HG03575 (cell line): ENCODE results near the gene SHB.

Experiments used
- ATAC-seq: cut with Tn5 transposase; IDR thresholded peaks from one replicate; pipeline ENCODE4 v1.9.1; 2021; ENCODE audit not compliant: unreplicated experiment, insufficient number of reproducible peaks, low FRiP score; ENCODE audit errors: extremely low read depth

SHB gene

DNA sequence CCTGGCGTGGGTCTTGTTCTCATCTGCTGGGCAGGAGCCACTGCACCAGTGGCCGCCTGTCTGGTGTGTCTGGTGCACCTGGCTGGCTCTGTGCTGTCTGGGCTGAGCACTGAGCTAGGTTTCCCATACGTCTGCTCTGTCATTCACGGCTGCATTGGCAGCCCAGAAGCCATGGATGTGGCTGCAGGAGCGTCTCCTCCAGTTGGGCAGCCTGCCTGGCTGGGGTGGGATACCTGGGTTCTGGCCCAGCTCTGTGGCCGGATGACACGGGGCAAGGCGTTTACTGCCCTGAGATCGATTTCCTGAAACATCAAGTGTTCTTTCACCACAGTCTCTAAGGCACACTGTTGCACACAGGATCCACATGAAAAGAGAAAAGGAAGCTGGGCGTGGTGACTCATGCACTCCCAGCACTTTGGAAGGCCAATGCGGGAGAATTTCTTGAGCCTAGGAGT lies 139.6 kb downstream of the SHB start:
- no peak for ATAC-seq

DNA sequence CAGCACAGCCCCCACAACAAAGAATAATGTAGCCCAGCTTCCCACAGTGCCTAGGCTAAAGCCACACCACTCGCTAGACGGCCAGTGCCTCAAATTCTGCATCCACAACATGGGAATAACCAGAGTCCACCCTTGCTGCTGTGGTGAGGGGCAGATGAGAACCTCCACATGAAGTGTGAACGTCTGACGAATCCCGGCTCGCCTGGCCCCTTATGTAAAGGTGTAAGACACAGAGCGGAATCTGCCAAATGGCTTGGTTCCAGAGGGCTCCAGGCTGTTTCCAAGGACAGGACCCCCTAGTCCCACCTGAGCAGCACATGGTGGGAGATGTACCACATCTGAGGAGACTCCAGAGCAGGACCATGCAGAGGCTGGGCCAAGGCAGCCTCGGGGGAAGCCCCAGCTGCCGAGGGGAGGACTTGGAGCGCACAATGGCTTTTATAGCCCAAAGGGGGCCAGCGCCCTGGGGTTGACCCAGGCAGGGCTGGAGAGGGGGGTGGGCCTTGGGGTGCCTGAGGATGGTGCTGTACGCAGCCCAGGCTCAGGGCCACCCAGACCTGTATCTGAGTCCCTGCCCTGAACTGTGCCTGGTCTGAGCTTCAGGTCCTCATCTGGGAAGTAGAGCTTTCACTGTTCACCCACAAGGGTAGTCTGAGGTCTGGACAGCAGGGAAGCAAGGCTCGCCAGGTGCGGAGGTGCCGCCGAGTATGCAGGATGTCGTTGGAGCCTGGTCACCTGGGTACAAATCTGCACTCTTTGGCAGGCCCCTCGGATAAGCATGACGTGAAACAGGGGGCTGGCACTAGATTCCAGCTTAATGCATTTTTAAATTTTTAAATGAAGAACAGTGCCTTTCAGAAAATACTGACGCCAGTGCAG lies 140.2 kb downstream of the SHB start:
- no peak for ATAC-seq

DNA sequence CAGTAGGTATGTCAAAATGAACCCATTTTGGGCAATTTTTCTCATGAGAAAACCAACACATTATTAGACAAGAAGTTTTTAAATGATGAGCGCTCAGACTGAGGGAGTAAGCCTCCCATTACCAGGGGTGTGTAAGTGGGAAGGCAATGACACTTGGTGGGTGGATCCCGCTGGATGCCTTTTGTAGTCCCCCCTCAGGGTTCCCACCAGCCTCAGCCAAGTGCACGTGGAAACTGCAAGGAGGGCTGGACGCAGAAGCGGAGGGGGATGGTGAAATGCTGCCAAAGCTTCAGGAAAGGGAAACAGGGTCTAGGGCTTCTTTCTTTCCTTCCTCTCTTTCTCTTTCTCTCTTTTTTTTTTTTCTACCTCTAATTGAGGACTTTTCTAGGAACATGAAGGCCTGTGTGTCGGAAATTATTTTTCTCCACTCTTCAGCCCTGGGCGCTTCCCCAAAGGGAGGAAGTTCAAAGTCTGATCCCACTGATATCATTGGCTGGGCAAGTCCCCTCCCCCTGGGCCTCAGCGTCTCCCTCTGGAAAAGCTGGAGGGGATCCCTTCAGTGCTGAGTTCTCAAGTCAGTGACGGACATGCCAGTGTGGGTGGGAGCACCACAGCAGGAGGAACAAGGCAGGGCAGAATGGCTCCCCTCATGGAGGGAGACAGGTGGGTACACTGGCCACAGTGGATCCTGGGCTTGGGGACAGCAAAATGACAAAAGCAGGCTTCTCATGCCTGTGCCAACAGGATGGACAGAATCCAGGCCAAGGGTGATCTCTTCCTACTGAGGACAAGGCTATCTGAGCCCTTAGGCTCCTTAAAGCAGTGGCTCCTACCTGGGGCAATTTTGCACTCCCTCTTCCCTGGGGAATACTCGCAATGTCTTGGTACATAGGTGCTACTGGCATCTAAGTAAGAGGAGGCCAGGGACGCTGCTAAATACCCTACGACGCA lies 141.2 kb downstream of the SHB start:
- no peak for ATAC-seq

DNA sequence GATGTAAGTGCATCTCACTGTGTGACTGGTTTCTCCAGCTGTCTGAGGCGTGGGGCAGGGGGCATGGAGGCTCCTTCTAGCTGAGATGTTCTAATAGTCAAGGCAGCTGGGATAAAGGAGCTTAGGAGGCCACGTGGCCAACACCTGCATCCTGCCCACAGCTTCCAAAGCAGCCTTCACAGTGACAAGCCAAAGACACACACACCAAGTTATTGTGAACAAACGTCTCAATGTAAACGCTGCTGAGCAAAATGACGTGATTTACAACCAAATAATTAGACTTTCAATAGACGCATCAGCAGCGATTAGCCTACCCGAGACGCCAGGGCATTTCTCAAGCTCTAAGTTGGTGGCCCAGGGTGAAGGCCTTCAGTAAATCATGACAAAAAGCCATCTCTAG lies 141.9 kb downstream of the SHB start:
- no peak for ATAC-seq

DNA sequence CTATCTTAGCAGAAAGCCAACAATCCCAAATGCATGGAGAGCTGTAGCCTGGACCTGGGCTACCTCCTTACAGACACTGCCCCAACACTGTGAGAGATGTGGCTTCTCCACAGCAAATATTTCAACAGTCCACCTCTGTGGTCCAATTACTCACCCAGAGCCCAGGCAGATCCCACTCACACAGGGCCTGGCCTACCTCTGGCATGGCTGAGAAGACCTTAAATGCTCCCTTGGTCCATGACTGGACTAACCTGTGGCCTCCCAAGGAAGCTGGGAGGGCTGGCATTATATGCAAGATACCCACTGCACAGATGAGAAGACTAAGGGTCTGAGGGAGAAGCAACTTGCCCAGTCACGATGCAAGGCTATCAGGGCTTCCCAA lies 142.3 kb downstream of the SHB start:
- no peak for ATAC-seq

DNA sequence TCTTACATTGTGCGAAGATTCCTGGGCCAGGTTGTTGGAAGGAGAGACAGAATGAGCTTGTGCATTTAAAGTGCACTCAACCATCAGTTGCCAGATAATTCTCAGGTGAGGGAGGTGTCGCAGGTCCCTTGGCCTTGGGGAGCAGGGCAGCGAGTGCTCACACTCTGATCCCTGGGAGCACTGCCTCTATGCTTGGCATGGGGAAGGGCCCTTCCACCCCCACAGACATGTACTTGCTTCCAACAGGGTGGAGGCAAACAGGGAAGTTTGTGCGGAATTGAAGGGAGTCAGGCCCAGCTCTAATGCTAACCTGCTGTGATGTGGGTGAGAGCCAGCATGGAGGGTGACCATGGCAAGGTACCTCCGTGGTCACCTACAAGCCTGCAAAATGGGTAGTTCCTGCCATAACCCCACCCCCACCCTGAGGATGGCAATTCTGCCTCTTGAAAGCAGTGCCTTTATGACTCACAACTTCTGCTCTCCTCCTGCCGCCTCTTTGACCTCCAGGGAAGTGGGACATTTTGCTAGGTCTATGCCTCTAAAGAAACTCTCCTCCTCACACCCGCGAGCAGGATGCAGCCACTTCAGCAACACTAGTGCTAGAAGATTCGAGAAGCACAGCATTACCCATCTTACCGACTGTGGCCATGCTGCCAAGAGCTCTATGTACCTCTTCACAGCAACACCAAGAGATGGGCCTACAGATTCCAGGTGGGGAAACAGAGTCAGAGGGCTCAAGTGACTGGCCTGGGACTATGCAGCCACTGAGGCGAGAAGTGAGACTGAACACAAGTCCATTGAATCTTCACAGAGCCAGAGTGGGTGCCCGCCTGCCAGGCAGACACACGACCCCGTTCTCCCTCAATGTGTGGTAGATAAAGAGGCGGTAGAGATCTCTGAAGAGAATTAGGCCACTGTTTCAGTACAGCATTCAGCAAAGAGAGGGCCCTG lies 143.0 kb downstream of the SHB start:
- ATAC-seq = no peak

DNA sequence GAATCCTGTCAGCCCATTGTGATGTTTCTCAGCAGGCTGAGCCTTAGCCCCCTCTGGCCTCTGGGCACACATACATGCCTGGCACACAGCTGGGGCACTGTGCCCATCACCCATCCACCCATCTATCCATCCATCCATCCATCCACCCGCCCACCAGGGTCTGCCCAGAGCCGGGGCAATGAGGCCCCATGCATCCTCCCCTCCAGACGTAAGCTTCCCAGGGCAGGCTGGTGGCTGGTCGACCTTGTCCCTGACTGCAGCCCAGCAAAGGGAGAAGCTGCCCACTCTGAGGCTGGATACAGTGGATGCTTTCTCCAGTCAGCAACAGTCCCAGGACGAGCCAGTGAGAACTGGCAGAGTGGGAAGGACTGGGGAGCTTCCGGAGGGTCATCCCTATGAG lies 144.0 kb downstream of the SHB start:
- no peak for ATAC-seq

DNA sequence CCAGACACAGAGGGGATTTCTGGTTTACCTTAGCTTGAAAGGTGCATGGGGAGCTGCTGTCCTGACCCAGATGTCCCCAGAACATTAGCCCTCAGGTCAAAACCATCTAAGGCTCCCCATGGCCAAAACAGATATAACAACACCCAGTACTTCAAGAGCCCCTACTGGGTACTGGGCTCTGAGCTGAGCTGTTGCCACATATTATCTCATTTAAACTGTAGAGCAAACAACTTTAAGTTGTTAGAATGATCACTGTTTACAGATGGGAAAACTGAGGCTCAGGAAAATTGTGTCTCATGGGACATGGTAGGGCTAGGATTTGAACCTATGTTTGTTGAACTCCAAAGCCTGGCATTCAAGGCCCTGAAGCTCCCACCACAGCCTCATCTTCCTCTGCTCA lies 144.5 kb downstream of the SHB start:
- no peak for ATAC-seq

DNA sequence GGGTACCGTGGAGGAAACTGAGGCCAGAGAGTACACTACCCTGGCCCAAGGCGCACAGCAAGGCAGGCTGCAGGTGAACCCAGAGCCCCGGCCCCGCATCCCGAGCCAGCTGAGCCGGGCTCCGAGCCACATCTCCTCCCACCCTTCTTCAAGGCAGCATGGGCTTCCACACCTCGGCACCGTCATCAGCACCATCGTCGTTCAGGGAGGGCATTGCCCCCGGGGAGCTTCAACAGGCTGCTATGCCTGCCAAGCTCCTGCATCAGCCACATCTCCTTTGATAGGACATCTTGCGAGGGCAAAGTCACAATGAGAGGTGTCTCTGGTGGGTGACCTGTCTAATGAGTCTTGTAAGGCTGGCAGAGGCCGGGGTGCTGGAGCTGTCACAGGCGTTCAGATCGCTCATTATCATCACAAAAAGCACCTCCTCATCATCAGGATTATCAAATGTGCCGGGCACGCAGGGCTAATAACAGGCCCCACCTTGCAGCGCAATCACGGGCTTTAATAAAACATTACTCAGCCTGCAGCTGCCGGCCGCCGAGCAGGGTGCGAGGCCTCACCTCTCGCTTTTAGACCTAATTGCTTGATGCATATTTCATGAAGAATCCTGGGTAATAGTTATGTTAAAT lies 145.1 kb downstream of the SHB start:
- ATAC-seq = no peak

DNA sequence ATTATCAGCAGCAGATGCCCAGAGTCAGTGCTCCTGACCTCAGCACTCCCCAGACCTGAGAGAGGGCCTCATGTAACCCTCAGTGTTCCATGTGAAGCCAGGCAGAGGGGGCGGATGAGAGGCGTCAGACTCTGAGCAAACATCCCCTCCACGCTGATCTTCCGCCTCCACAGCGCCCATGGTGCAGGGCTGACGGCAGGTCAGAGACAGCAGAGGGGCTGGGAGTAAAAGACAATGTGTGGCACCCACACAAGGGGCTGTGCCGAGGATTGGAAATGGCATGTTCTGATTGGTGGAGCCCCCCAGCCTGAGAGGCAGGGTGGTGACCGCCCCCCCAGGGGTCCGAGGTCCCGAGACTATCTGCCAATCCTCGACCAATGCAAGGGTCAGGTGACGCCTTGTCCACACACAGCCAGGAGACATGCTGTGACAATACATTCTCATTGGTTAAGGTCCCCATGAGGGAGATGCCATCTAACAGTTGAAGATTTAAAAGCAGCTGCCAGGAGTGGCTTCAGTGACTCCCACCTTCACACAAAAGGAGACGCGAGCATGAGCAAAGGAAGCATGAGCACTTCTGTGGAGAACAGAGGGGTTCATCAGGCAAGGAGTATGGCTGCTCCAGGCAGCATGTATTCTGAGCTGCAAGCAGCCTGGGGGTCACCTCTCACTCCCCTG lies 145.8 kb downstream of the SHB start:
- ATAC-seq = no peak

DNA sequence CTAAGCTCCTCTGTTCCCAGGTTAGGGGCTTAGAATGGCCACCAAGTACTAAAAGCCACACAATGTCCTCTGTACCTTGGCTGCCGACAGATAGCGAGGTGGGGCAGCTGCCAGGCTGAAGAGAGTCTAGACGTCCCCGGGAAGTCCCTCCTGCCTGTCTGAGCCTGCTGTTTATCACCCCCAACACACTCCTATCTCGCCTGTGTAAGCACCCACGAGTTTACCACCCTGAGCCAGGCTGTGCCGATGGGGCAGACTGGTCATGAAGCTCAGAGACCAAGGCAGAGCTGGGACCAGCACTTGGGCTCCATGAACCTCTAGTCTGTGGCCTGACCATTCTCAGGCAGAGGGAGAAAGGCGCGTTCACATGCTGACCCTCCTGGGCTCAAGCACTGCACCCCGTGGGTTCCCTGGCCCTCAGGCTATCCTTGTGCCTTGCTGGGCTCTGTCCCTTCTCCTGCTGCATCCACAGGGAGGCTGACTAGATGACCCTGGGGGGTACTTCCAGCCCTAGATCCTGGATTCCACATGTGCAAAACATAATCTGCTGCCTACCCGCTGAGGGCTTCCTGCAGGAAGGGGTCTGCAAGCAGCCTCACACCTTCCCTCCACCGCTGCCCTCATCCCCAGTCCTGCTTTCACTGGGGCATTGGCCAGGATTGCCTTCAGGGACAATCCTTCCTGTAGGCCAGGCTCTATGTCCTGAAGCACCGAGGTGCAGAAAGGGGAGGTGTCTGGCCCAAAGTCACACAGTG lies 146.5 kb downstream of the SHB start:
- ATAC-seq = no peak

DNA sequence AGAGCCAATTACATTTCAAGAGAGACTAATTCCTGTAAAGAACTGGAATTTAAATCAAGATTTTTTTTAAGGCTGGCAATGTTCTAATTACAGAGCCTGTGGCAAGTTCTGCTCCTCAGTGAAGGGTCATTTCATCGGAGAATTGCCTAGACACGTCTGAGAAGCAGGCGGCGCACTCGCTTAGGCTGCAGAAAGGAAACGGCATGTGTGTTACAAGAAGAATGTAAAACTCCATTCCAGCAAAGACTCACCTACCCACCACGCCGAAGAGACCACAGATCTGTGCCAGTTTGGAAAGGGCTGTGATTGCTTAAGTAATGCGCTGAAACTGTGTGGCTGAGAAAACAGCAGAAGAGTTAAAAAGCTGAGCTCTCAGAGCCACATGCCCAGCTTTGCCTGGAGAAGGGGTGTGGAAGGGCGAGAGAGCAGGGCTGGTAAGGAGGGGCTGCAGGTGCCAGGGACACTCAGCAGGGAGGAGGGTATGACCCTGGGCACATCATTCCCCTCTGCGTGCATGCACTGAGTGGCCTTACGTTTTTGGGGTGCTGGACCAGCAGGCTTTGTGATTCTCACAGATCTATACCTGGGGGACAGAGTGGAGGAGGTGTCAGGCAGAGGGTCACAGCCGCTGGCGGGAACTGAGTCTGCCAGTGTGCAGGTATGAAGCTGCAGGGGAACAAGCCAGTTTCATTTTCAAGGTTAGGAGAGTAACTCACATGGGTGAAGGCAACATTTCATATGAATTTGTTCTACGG lies 147.3 kb downstream of the SHB start:
- ATAC-seq = no peak

DNA sequence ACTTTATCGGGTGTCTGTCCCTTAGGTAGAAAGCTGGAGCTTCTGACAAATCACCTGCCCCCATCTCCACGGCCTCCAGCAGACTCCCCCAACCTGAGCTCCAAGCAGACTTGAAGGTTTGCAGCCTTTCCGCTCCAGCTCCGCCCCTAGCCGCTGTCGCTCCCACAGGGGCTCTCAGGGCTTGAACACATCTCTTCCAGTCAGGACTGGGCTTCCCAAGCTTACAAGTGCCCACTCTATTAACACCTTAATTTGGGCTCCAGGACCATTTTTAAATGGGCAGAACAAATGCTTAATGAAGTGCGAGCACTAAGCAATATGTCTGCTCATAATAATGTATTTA lies 147.9 kb downstream of the SHB start:
- no peak for ATAC-seq

DNA sequence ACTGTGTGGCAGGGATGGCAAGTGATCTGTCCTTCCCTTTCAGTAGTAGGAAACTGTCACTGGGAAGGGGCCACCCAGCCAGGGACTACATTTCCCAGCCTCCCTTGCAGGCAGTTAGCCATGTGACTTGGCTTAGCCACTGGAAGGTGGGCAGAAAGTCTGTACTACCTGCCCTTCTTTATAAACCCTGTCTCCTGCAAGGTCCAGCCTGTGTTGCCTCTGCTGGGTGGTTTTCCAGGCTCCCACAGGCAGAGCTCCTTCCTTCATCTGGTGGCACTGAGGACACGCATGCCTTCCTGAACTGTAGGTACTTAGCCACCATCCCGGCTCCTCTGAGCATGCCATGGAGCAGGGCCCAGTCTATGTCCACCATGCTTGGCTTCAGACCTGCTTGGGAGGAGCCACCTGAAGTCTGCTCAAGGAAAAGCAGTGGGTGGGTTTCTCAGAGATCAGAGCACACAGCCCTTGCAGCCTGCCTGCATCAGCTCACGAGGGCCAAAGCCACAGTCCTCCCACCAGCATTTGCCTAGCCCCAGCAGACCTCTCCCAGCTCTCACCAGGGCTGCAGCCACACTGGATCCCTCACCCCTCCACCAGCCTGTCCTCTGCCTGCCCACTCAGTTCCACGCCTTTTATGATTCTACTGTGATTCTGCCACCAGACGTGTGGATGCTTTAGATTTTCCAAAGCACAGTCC lies 148.4 kb downstream of the SHB start:
- no peak for ATAC-seq

DNA sequence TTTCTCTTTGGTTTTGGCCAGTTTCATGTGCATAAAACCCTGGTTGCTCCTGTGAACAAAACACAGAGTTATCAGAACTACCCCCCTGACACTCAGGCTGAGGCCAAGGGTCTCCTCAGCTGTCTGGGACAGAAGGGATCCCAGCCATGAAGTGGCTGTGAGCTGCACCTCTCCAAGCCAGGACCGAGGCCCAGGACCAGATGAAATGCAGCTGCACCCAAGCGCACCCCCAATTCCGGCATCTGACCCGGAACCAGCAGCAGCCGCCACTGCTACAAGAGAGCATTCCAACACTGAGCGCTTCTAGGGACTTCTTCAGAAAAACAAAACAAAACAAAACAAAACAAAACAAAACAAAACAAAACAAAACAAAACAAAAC lies 149.1 kb downstream of the SHB start:
- ATAC-seq = no peak

DNA sequence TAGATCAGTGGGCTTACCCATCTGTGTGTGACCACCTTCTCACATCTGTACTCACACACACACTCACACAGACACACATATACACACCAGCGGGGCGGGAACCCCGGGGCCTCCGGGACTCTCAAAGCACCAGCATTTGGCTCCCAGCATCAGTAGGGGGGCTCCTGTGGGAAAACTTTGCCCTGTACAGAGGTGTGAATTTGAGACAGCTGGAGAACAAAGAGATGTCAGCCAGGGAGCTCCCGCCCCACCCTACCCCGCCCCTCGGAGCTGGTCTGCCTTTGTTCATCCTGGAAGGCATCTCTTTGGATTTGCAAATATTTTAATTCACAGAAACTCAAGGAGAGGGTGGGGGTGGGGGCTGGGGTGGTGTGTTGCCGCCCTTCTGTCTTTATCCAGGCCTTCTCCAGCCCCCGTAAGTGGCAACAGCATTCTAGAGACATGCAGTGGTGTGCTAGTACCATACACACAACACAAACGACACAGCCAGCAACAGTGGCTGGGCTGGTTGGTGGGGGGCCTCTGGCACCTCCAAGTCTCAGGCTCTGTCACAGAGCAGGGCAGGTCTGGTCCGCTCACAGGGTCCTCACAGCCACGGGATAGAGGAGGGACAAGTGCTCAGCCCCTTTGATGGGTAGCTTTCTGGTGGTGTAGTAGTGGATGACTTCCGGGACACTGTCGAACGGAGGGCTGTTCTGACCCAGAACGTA lies 149.6 kb downstream of the SHB start:
- no peak for ATAC-seq
